ENCODE data around the gene CEP20.

GRCh38 chr16:15825750-15826305 lies 62.6 kb downstream of the CEP20 start:
- no peak for TF ChIP-seq YY1 (IDR thresholded peaks at IDR 0.05; ENCODE audit: low read depth)
- no peak for TF ChIP-seq USF1 (IDR thresholded peaks at IDR 0.05)
